HL-60/S4 treated with retinoic acid at 250 ng/mL for 4 days and 3 days (cell line): Measurements from ENCODE around the gene RTN4RL2.

Experiments
- in situ Hi-C: fragments of 300-500 bp; cut with MboI; formaldehyde crosslinking; loops from 2 replicates; pipeline ENCODE4 v1.7.0; 2022; ENCODE audit warnings: low sequenced_read_pairs

RTN4RL2 gene

GRCh38 chr11:57497303-57498247, 37.2 kb downstream of the RTN4RL2 start:
- in situ Hi-C loops, result no loop called here

GRCh38 chr11:57498540-57498939, 38.2 kb downstream of the RTN4RL2 start:
- in situ Hi-C loops, result no loop called here

GRCh38 chr11:57499413-57499982, 39.2 kb downstream of the RTN4RL2 start:
- in situ Hi-C loops, result no loop called here

DNA sequence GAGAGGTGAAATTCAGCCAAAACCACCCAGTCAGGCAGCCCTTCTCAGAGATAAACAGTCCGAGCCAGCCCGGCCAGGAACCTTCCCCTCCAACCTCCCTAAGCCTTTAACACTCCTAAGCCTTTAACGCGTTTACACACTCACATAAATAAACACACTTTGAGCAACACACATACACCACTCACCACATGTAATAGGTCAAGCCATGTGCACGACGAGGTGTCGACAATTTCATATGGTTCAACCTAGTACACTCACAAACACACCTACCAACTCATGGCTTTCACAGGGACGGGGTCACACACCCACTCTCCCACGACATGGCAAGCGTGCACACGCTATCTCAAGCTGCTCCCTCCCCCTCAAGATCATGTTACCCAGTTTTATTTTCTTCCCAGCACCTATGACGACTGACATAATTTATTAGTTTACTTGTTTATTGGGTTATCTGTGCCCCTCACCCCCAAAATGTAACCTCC, 39.7 kb downstream of the RTN4RL2 start:
- in situ Hi-C loops, result no loop called here

DNA sequence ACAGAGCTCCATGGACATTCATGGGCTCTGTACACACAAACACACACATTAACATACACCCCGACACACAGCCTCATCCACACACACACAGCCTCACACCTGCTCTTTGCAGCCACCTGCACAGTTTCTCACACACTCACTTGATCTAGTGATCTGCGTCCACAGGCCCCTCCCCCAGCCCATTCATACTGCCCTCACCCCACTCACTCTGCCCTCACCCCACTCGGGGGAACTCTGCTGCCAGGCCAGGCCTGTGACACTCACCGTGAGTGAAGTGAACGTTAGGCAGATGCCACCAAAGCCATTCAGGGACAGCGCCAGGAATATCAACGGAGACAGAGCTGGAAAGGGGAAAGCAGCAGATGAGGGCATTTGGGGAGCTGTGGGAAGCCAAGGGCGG, 40.2 kb downstream of the RTN4RL2 start:
- in situ Hi-C loops, result no loop called here

DNA sequence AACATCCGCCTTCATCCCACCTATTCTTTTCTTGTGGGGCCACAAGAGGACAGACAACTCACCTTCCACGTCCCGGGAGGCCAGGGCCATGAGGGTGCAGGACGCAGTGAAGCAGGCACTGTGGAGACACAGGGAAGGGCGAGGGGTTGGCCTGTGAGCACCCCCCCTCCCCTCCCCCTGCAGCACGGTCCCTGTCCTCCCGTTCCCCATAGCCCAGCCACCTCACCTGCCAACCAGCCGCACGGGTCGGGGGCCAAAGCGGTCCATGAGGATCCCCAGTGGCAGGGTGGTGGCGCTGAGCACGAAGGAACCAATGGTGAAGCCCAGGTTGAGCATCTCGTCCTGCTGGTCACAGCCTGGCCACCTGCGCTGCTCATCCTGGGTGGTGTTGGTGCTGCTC, 40.6 kb downstream of the RTN4RL2 start:
- in situ Hi-C loops, result no loop called here

DNA sequence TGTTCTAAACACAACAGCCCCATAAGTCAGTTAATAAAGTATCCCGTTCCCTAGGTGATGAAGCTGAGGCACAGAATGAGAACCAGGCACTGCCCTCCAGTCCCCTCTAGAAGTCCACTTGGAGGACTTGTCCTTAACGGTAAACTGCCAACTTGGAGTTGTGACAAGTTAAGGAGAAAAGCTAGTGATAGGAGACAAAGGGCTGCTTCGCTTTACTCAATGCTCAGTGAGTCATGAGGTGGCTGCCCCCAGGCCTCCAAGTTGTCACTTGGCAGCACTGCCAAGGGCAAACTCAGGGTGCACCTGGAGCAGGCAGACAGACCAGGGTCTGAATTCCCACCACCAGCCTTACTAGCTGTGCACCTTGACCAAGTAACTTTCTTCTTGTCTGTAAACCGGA, 41.6 kb downstream of the RTN4RL2 start:
- in situ Hi-C loops, result no loop called here

- in situ Hi-C loops, result no loop called here
Observed at GRCh38 chr11:57502376-57502775, 42.0 kb downstream of the RTN4RL2 start.

DNA sequence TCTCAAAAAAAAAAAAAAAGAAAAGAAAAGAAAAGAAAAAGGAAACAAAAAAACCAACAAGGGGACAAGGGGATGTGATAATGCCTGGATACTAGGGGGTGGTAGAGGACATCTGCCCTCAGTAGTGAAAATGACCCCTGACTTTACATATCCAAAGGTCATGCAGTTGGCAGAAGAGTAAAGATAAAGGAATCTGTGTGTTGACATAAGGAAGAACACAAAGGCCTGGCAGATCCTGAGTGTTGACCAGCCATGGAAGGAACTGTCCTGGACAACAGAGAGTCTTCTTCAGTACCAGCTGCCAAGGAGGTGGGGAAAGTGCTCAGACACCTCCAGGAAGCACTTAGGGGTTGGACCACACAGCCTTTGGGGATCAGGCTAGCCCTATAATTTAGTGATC, 42.5 kb downstream of the RTN4RL2 start:
- in situ Hi-C loops, result no loop called here

DNA sequence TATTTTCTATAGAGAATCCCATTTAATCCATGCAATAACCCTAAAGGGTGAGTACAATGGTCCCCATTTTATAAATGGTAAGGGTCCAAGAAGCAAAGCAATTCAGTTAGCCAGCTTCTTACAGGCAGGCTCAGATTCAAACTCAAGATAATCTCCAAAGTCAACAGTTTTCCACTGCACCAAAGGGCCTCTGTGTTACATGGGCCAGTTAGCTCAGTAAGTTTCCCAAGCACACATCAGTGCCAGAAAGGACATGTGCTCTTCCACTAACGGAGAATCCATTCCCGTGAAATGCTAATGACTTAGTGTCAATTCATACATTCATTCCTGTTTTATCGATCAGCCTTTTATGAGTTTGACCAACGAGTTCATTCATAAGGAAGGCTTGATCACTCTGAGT, 44.2 kb downstream of the RTN4RL2 start:
- in situ Hi-C loops, result no loop called here

- in situ Hi-C loops, result no loop called here
Observed at GRCh38 chr11:57506522-57506921, 46.2 kb downstream of the RTN4RL2 start.

GRCh38 chr11:57508341-57509170, 48.2 kb downstream of the RTN4RL2 start:
- in situ Hi-C loops, result no loop called here

GRCh38 chr11:57511741-57512430, 51.6 kb downstream of the RTN4RL2 start:
- in situ Hi-C loops, result no loop called here

DNA sequence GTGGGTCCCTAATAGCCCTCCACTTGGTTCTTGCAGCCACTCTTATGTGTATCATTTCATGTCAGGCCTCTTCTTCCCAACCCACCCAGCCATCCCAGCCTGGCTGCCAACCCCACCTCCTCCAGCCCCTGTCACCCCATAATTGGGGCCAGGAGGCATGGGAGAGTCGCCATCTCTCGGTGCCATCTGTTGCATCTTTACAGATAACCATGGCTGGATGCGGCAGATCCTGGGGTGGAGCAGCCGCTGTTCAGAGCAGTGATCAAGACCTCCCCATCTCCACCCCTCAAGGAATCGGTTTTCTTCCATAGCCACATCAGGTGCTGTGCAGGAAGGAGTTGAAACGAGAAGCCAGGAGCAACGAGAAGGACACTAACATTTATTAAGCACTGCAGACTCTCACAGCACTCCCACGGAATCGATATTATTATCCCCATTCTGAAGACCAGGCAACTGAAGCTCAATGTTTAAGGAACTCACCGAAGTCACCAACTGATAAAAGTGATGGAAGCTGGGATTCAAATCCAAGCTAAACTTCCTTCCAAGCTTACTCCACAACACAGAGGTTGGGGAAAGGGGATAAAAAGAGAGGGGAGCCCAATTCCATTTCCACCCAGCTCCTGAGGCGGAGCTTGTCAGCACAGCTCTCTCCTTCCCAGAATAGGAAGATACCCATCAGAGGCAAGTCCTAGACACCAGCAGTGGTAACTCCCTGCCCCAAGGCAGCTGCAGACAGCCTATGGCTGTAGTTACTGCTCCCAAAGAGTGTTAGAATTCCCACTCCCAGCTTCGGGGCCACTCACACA, 52.5 kb downstream of the RTN4RL2 start:
- in situ Hi-C loops, result no loop called here

DNA sequence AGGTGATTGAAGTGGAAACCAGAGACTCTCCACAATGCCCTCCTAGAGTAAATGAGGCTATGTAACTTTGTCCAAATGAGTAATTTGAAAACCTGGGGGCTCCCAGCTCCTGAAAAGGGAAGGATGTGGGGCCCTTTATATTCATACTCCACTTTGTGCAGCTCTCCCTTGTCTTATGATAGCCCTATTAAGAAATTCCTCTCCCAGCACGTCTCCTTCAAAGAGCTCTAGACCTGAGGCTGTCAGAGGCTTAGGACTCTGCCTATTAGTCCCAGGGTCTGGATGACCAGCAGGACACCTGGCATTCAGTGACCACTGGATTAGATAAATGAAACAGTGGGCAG, 53.1 kb downstream of the RTN4RL2 start:
- in situ Hi-C loops, result no loop called here

- in situ Hi-C loops, result no loop called here
Observed at GRCh38 chr11:57513911-57514537, 53.7 kb downstream of the RTN4RL2 start.

GRCh38 chr11:57514538-57515331, 54.4 kb downstream of the RTN4RL2 start:
- in situ Hi-C loops, result no loop called here

GRCh38 chr11:57515332-57516060, 55.2 kb downstream of the RTN4RL2 start, which contains the start of gene SLC43A1:
Gene SLC43A1 (minus strand): TSS chr11:57515702. CDS start chr11:57514111, 1,591 bp downstream.
- in situ Hi-C loops, result no loop called here
